Measurements from ENCODE around the gene C1QL1. TPM values are rescaled to one million over a fixed set of nuclear protein-coding genes. Genes with fewer than 3 reads are reported as not detected.

Gene C1QL1
- total RNA-seq, 1 donor from 2014 or later: 1.4 TPM

DNA sequence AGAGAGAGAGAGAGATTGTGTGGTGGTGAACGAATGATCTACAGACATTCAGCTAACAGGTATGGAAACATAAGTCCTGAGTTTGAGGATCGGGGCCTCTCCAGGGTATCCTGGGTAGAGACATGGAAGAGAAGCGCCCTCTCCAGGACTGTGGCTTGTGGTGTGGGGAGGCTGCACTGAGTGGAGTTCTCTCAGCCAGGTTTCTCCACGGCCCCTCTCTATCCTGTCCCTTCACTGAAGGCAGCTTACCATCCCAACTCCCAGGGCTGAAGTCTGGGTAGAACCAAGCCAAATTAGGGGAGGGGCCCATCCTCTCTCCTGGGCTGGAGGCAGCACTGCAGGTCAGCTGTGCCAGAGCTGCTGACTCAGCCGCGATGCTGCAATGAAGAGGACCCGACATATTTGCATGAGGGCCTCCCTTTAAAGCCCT, 6.2 kb downstream of the C1QL1 start:
- Mint-ChIP-seq H3K36me3 (ENCODE audit: unreplicated experiment) (no peaks in the 10 kb centered on the region), H3K4me3 (ENCODE audit: unreplicated experiment) (no peak overlapping the region), H3K4me1 (ENCODE audit: unreplicated experiment) (peaks cover 10% of the 10 kb centered on the region), H3K9me3 (ENCODE audit: unreplicated experiment) (no peaks in the 10 kb centered on the region), H3K27me3 (ENCODE audit: unreplicated experiment) (peaks cover 15% of the 10 kb centered on the region), H3K27ac (ENCODE audit: unreplicated experiment) (no peak overlapping the region)
- TF ChIP-seq CTCF (IDR thresholded peaks at IDR 0.05): peak; percentile 9
- DNase-seq (ENCODE audit: extremely low spot score, unreplicated experiment): no peak

DNA sequence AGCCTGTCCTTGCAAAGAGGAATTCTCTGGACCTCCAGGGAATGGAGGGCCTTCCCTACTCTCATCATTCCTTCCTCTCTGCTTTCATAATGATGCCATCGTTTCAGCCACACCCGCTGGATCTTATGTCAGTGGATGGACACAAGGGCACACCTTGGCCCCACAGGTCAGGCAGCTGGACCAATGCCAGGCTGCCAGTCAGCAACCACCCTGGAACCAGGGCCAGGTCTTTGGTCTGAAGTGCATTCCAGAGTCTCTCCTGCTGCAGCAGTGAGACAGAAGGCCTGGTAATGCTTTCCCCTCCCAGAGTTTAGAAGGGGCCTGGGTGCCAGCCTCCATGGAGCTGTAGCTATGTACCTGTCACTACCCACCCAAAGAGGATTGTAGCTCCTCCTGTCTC, 7.4 kb downstream of the C1QL1 start:
- DNase-seq (ENCODE audit: extremely low spot score, unreplicated experiment): no peak
- no peaks in the 10 kb centered on the region for H3K9me3 Mint-ChIP-seq (ENCODE audit: unreplicated experiment)
- H3K27me3 Mint-ChIP-seq (ENCODE audit: unreplicated experiment): peaks cover 5% of the 10 kb centered on the region
- H3K27ac Mint-ChIP-seq (ENCODE audit: unreplicated experiment): peak overlapping the region; percentile 56
- no peaks in the 10 kb centered on the region for H3K36me3 Mint-ChIP-seq (ENCODE audit: unreplicated experiment)
- no peak overlapping the region for H3K4me3 Mint-ChIP-seq (ENCODE audit: unreplicated experiment)
- H3K4me1 Mint-ChIP-seq (ENCODE audit: unreplicated experiment): peaks cover 12% of the 10 kb centered on the region
- TF ChIP-seq CTCF (IDR thresholded peaks at IDR 0.05): no peak

GRCh38 chr17:44959821-44960531, 8.1 kb downstream of the C1QL1 start:
- no peak overlapping the region for H3K27ac Mint-ChIP-seq (ENCODE audit: unreplicated experiment)
- H3K27me3 Mint-ChIP-seq (ENCODE audit: unreplicated experiment): peaks cover 3% of the 10 kb centered on the region
- H3K36me3 Mint-ChIP-seq (ENCODE audit: unreplicated experiment): no peaks in the 10 kb centered on the region
- TF ChIP-seq CTCF (IDR thresholded peaks at IDR 0.05): no peak
- no peak overlapping the region for H3K4me3 Mint-ChIP-seq (ENCODE audit: unreplicated experiment)
- no peaks in the 10 kb centered on the region for H3K9me3 Mint-ChIP-seq (ENCODE audit: unreplicated experiment)
- peaks cover 12% of the 10 kb centered on the region for H3K4me1 Mint-ChIP-seq (ENCODE audit: unreplicated experiment)
- no peak for DNase-seq (ENCODE audit: extremely low spot score, unreplicated experiment)

DNA sequence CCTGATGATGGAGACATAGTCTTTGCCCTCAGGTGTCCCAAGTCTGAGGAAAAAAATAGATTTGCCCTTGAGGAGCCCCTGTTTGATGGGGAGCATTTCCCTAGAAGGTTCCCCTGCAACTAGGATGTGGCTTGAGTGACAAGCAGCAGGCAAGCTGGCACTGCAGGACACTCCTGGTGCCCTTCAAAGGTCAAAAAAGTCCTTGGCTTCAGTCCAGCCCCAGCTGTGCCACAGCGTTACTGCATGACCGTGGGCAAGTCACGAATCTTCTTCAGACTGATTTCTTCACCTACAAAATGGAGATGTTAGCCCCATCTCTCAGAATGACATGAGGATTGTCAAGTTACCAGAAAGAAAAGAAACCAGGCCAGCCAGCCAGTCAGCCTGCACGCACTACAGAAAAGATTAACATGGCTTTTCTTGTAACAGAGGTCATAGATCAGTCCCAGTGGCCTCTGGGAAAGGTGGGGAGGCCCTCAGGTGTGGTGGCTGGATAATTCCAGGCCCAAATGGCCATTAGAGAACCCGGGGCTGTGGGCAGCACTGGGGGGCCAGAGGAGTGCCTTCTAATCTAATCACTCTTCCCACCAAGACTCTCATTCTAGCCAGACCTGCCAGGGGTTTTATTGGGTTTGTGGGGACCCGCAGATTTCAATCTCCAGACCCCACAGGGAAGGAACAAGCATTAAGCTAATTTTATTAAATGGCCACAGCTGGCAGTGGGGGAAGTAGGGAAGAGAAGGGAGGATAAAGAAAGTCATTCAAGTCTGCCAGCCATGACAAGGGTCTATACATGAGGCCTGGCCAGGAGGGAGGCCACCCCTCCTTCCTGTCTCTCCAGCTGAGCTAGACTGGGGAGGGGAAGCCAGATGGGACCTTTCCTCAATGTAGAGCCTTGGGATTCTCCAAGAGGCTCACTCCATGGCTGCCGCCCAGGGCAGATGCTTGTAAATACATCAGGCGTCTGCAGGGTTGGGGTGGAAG, 10.8 kb downstream of the C1QL1 start:
- Mint-ChIP-seq H3K4me1 (ENCODE audit: unreplicated experiment) (peaks cover 12% of the 10 kb centered on the region), H3K4me3 (ENCODE audit: unreplicated experiment) (no peak overlapping the region), H3K36me3 (ENCODE audit: unreplicated experiment) (no peaks in the 10 kb centered on the region), H3K9me3 (ENCODE audit: unreplicated experiment) (no peaks in the 10 kb centered on the region), H3K27me3 (ENCODE audit: unreplicated experiment) (no peaks in the 10 kb centered on the region), H3K27ac (ENCODE audit: unreplicated experiment) (no peak overlapping the region)
- no peak for DNase-seq (ENCODE audit: extremely low spot score, unreplicated experiment)
- no peak for TF ChIP-seq CTCF (IDR thresholded peaks at IDR 0.05)
